Activated naive CD4-positive, alpha-beta T cell treated with anti-CD3 and anti-CD28 coated beads for 36 hours (primary cell): Measurements from ENCODE around the gene DLEC1. TPM values are rescaled to one million over a fixed set of nuclear protein-coding genes. Genes with fewer than 3 reads are reported as not detected.

Source experiments
- CTCF ChIA-PET: fragments of 350-600 bp; sonication (Branson Sonifier 250); formaldehyde crosslinking; loops from one replicate; lab custom pipeline; 2021; ENCODE audit warnings: antibody characterized with exemption; lab: Charles Lee
- DNase-seq: peaks from one replicate; pipeline ENCODE4 v3.0.0-alpha.2; 2020
- H3K27ac Mint-ChIP-seq: one replicate; pipeline ENCODE4 v1.8.0; 2021; ENCODE audit warnings: mild to moderate bottlenecking, mixed read lengths
- H3K27me3 Mint-ChIP-seq: one replicate; pipeline ENCODE4 v1.8.0; 2021; ENCODE audit warnings: low read depth, mixed read lengths
- H3K36me3 Mint-ChIP-seq: one replicate; pipeline ENCODE4 v1.8.0; 2021; ENCODE audit warnings: low read depth, mixed read lengths
- H3K4me1 Mint-ChIP-seq: one replicate; pipeline ENCODE4 v1.8.0; 2021; ENCODE audit warnings: low read depth, mixed read lengths
- H3K4me3 Mint-ChIP-seq: one replicate; pipeline ENCODE4 v1.8.0; 2021; ENCODE audit warnings: mild to moderate bottlenecking, moderate library complexity, mixed read lengths
- H3K9me3 Mint-ChIP-seq: one replicate; pipeline ENCODE4 v1.8.0; 2021; ENCODE audit warnings: mixed read lengths
- intact Hi-C: fragments of 100-400 bp; cut with micrococcal nuclease; formaldehyde crosslinking; loops from one replicate; pipeline ENCODE4 v1.15.1; 2023
- total RNA-seq, 2 experiments: library from RNA; stranded (reverse); gene quantifications; one replicate each; pipeline ENCODE4 v1.2.3, GENCODE V29; 2021

The DLEC1 gene
- total RNA-seq, 2 experiments from 2014 or later = 0.17 to 0.19 TPM

DNA sequence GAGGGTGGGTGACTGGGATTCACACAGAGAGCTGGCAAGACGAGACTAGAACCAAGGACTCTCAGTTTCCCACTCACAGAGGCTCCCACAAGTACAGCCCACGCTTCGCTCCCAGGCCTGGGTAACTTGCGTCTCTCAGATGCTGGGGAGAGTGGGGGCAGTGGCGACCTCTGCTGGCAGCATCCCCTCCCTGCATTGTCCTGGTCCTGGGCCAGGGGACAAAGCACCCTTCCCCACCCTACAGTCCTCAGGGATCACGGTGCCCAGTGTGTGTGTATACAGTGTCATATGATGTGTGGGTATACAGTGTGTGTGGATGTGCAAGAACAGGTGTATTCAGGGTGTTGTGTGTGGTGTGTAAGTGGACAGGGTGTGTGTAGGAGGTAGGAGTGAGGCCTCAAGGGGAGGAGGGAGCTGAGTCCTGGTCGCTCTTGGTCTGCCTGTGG, 35.6 kb upstream of the DLEC1 start:
- H3K4me3 Mint-ChIP-seq = no peak overlapping the region
- CTCF ChIA-PET = interaction anchor here (0.8 to 4.0 kb wide), 7 partner anchors 9 to 150 kb away, joined by 3 to 35 read pairs (median 4); no protein-coding TSS in a partner anchor
- H3K27ac Mint-ChIP-seq = peak overlapping the region; percentile 70
- no peaks in the 10 kb centered on the region for H3K27me3 Mint-ChIP-seq
- peaks cover 15% of the 10 kb centered on the region for H3K4me1 Mint-ChIP-seq
- intact Hi-C loops = loop anchor here (1.0 kb wide), 1 partner anchor 29 kb away; no protein-coding TSS in a partner anchor
- peak; percentile 76 for DNase-seq
- no peaks in the 10 kb centered on the region for H3K9me3 Mint-ChIP-seq
- peaks cover 18% of the 10 kb centered on the region for H3K36me3 Mint-ChIP-seq

DNA sequence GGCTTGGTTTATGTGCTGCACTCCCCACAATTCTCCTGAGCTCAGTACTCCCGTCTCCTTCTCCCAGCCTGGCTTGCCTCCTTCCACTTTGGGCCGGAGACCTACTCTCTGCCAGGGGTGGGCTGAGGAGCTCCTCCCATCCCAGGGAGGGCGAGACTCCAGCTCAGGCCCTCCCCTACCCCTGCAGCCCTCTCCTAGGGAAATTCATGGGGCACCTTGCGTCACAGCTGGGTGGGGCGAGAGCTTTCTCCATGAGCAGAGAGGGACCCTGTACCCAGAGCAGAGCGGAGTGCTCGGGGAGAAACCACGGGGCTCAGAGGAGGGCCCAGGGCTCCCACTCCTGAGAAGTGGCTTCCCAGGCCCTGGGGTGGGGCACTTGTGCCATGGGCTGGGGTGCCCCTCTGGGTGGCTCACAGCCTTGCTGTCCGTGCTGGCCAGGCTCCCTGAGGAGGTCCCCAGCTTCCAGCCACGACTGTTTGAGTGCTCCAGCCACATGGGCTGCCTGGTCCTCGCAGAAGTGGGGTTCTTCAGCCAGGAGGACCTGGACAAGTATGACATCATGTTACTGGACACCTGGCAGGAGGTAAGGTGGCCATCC, 35.1 kb upstream of the DLEC1 start:
- H3K4me1 Mint-ChIP-seq = peaks cover 14% of the 10 kb centered on the region
- no peaks in the 10 kb centered on the region for H3K9me3 Mint-ChIP-seq
- H3K27ac Mint-ChIP-seq = no peak overlapping the region
- H3K36me3 Mint-ChIP-seq = peaks cover 18% of the 10 kb centered on the region
- no peak overlapping the region for H3K4me3 Mint-ChIP-seq
- intact Hi-C loops = loop anchor here (1.0 kb wide), 2 partner anchors 30 to 36 kb away; no protein-coding TSS in a partner anchor
- no peaks in the 10 kb centered on the region for H3K27me3 Mint-ChIP-seq
- CTCF ChIA-PET = interaction anchor here (0.6 to 4.0 kb wide), 8 partner anchors 9 to 150 kb away, joined by 3 to 35 read pairs (median 4); no protein-coding TSS in a partner anchor
- DNase-seq = no peak

DNA sequence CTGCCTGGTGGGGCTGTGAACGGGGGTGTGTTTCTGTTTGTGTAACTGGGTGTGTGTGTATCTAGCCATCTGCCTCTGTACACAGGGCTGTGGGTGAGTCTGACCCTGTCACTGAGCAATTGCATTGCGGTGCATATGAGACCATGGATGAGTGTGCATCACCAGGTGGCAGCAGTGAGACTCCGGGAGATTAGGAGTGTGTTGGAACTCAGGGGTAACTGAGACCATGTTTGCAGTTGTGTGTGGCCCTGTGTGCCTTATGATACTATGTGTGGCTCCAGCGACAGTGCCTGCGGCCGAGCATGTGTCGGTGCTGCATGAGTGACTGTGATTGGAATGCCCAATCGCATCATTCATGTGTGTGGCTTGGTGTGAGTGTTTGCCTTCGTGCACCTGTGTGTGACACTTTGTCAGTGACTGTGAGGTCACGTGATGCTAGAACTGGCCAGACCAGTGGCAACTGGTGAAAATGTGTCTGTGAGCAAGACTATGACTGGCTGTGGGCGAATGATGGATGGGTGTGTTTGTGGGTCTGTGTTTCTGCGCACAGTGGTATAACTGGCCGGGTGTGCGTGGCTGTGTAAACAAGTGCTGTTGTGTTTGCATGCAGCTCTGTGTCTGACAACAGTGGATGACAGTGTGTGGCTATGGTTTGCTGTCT, 34.5 kb upstream of the DLEC1 start:
- Mint-ChIP-seq H3K4me1 (peaks cover 11% of the 10 kb centered on the region), H3K9me3 (no peaks in the 10 kb centered on the region), H3K27me3 (no peaks in the 10 kb centered on the region), H3K36me3 (peaks cover 12% of the 10 kb centered on the region), H3K4me3 (no peak overlapping the region), H3K27ac (peak overlapping the region; percentile 63)
- peak; percentile 74 for DNase-seq
- CTCF ChIA-PET = interaction anchor here (0.6 to 4.0 kb wide), 9 partner anchors 8 to 478 kb away, joined by 3 to 35 read pairs (median 4); no protein-coding TSS in a partner anchor
- intact Hi-C loops = loop anchor here (1.0 kb wide), 1 partner anchor 36 kb away; no protein-coding TSS in a partner anchor

DNA sequence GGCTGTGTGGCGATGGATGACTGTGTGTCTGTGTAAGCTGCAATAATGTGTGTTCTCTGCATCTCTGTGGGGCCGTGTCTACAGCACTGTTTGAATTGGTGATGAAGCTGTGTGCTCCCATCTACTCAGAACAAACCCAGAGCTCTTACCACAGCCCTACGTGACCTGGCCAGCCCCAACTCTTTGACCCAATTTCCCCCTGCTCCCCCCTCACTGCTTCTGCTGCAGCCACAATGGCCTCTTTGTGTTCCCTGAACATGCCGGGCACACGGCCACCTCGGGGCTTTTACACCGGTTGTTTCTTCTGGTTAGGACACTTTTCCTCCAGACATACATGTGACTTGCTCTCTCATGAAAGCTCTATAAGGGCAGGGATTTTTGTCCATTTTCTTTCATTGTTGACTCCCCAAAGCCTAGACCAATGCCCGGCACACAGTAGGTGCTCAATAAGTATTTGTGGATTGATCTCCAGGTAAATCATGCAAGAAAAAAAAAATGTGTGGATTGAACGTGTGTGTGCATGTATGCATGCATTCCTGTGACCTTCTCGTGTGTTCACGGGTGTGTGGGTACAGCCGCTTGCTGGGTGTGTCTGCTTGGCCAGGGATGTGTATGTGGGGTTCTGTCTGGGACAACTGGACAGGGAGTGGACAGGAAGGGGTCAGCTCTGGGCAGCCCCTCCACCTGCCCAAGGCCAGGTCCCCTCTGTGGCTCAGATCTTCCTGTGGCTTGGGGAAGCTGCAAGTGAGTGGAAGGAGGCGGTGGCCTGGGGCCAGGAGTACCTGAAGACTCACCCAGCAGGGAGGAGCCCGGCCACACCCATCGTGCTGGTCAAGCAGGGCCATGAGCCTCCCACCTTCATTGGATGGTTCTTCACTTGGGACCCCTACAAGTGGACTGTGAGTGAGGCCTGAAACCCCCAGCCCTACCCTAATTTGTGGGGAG, 33.7 kb upstream of the DLEC1 start:
- Mint-ChIP-seq H3K36me3 (peaks cover 7% of the 10 kb centered on the region), H3K4me3 (no peak overlapping the region), H3K4me1 (peaks cover 11% of the 10 kb centered on the region), H3K27me3 (no peaks in the 10 kb centered on the region), H3K9me3 (no peaks in the 10 kb centered on the region), H3K27ac (no peak overlapping the region)
- intact Hi-C loops = no loop called here
- DNase-seq = no peak
- CTCF ChIA-PET = interaction anchor here (0.7 to 2.8 kb wide), 4 partner anchors 8 to 478 kb away, joined by 3 to 23 read pairs (median 5); no protein-coding TSS in a partner anchor

DNA sequence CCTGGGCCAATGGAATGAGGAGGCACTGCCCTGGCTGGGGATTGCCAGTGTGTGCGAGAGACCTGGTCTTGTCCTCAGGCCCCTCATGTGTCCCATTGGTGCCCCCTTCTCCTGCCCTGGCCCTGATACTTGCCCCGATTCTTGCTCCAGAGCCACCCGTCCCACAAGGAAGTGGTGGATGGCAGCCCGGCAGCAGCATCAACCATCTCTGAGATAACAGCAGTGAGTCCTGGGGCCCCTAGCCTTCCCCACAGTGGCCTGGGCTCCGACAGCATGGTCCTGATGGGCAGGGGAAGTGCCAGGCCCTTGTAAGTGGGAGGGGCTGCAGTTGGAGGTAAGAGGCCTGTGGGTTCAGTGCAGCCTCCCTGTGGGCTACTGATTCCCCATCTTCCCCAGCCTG, 33.0 kb upstream of the DLEC1 start:
- Mint-ChIP-seq H3K9me3 (no peaks in the 10 kb centered on the region), H3K27ac (no peak overlapping the region), H3K4me3 (no peak overlapping the region), H3K36me3 (peaks cover 7% of the 10 kb centered on the region), H3K27me3 (no peaks in the 10 kb centered on the region), H3K4me1 (peaks cover 11% of the 10 kb centered on the region)
- intact Hi-C loops = no loop called here
- CTCF ChIA-PET = interaction anchor here (1.5 kb wide), 1 partner anchor 32 kb away, joined by 7 read pairs; no protein-coding TSS in a partner anchor
- no peak for DNase-seq

DNA sequence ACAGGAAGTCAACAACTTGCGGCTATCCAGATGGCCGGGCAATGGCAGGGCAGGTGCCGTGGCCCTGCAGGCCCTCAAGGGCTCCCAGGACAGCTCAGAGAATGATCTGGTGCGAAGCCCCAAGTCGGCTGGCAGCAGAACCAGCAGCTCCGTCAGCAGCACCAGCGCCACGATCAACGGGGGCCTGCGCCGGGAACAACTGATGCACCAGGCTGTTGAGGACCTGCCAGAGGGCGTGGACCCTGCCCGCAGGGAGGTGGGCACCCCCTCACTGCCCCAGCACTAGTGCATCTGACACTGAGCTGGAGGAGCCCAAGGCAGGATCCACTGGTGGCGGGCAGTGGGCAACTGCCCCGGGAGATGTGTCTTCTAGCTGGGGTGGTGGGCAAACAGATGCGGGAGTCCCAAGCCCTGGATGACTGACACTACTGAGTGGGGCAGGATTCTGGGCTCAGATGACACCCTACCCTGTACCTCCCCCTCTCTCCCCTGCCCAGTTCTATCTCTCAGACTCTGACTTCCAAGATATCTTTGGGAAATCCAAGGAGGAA, 32.5 kb upstream of the DLEC1 start:
- intact Hi-C loops = no loop called here
- H3K9me3 Mint-ChIP-seq = no peaks in the 10 kb centered on the region
- CTCF ChIA-PET = no interaction called here
- peaks cover 7% of the 10 kb centered on the region for H3K36me3 Mint-ChIP-seq
- H3K4me1 Mint-ChIP-seq = peaks cover 11% of the 10 kb centered on the region
- no peak overlapping the region for H3K4me3 Mint-ChIP-seq
- DNase-seq = no peak
- no peaks in the 10 kb centered on the region for H3K27me3 Mint-ChIP-seq
- H3K27ac Mint-ChIP-seq = no peak overlapping the region

DNA sequence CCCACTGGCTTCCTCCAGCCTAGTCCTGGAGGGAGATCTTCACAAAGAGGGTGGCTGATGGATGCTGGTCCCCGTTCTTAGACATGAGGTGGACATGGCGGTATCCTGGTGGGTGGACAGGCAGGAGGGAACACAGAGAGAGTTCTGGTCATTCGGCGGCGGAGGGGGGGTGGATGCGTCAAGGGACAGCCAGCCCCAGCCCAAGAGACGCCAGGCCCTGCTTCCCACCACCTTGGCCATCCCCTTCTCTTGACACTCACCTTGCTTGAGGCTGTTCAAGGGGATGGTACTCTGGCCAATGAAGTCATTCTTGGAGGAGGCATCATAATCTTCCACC, 31.3 kb upstream of the DLEC1 start:
- H3K27me3 Mint-ChIP-seq = no peaks in the 10 kb centered on the region
- no peaks in the 10 kb centered on the region for H3K9me3 Mint-ChIP-seq
- CTCF ChIA-PET = no interaction called here
- H3K27ac Mint-ChIP-seq = no peak overlapping the region
- no peak for DNase-seq
- peaks cover 11% of the 10 kb centered on the region for H3K4me1 Mint-ChIP-seq
- peaks cover 4% of the 10 kb centered on the region for H3K36me3 Mint-ChIP-seq
- no peak overlapping the region for H3K4me3 Mint-ChIP-seq
- intact Hi-C loops = no loop called here

DNA sequence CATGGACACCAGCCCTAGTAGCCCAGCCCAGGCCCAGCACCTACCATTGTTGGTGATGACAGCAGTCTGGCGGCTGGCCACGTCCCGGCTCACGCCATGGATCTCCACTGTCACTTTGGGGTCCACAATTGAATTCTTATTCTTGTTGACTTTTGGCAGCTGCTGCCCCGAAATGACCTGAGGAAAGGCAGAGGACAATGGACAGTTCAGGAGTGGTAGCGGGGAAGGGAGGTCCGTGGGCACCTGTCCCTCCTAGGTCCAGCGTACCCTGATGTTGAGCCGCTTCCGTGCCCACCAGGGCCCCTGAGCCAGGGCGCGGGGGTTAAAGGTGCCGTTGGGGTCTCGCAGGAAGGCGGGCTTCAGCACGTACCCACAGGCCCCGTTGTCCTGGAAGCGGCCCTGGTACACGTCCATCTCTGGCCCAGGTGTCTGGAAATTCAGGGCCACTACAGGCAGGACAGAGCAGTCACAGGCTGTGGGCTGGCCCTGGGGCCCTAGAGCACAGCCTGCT, 30.8 kb upstream of the DLEC1 start:
- CTCF ChIA-PET = interaction anchor here (1.2 kb wide), 1 partner anchor 12 kb away, joined by 3 read pairs; no protein-coding TSS in a partner anchor
- intact Hi-C loops = no loop called here
- H3K4me3 Mint-ChIP-seq = no peak overlapping the region

DNA sequence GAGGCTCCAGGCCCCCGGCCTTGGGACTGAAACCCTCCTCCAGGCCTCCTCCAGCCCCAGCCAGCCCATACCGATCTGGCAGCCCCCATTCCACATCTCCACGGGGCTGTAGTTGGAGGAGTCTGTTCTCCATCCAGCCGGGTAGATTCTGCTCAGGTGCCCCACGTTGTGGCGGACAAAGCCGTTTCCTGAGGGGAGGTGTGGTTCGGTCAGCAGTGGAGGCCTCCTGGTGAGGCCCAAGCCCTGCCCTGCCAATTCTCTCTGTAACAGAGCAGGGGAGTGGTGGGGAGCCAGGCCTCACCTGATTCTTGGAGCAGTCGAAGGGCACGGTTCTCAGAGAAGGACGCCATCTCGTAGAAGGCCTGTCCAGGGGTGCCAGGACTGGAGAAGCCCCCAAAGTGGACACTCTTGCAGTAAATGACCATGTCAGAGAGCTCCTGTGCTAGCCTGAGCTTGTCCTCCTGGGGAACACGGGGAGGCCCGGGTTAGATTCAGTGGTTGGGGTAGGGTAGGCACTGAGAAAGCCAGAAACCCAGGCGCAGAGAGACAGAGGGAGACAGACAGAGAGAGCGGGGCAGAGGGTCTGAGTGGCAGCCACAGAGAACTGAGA, 29.9 kb upstream of the DLEC1 start:
- DNase-seq = no peak
- intact Hi-C loops = no loop called here
- no peaks in the 10 kb centered on the region for H3K9me3 Mint-ChIP-seq
- no peak overlapping the region for H3K4me3 Mint-ChIP-seq
- H3K36me3 Mint-ChIP-seq = peaks cover 2% of the 10 kb centered on the region
- peak overlapping the region; percentile 24 for H3K27ac Mint-ChIP-seq
- peaks cover 5% of the 10 kb centered on the region for H3K4me1 Mint-ChIP-seq
- H3K27me3 Mint-ChIP-seq = no peaks in the 10 kb centered on the region
- CTCF ChIA-PET = interaction anchor here (1.0 to 1.2 kb wide), 2 partner anchors 11 to 27 kb away, joined by 3 read pairs; no protein-coding TSS in a partner anchor

More for the DNA sequence above, 30.8 kb upstream of the DLEC1 start:
- H3K36me3 Mint-ChIP-seq = peaks cover 2% of the 10 kb centered on the region
- DNase-seq = no peak
- H3K27me3 Mint-ChIP-seq = no peaks in the 10 kb centered on the region
- peaks cover 7% of the 10 kb centered on the region for H3K4me1 Mint-ChIP-seq
- no peaks in the 10 kb centered on the region for H3K9me3 Mint-ChIP-seq
- H3K27ac Mint-ChIP-seq = no peak overlapping the region

DNA sequence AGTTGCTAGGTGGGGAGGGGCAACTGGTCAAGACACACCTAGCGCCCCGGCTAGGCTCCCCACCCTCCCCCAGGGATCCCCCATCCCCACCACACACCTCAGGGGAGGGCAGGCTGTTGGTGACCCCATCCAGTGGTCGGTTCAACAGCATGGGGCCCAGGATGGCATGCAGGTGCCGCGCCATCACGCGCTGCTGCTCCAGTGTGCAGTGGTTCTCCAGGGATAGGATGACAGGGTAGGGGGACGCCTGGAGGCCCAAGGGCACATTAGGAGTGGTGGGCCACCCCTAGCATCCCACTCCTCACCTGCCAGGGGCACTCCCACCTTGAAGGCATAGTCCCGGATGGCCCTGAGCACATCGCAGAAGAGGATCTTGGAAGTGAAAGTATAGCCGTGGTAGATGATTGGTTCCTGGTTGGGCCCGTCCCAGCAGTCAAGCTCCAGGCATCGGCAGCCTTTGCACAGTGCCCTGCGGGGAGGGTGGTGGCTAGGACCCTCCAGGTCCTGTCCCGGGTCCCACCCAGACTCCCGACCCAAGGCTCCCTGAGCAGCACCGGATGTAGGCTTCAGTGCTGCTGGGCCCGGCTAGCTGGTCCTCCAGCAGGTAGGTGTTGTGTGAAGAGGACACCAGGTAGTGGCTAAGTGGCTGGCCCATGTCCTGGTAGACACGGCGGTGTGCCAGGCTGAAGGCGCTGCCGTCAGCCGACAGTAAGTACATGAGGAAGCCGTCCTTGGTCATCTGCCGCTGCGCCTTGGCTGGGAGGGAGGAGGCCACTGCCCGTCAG, 29.0 kb upstream of the DLEC1 start:
- no peaks in the 10 kb centered on the region for H3K4me1 Mint-ChIP-seq
- intact Hi-C loops = no loop called here
- H3K27me3 Mint-ChIP-seq = no peaks in the 10 kb centered on the region
- CTCF ChIA-PET = interaction anchor here (1.0 kb wide), 1 partner anchor 28 kb away, joined by 3 read pairs; no protein-coding TSS in a partner anchor
- no peak overlapping the region for H3K4me3 Mint-ChIP-seq
- DNase-seq = no peak
- no peak overlapping the region for H3K27ac Mint-ChIP-seq
- H3K36me3 Mint-ChIP-seq = peaks cover 1% of the 10 kb centered on the region
- no peaks in the 10 kb centered on the region for H3K9me3 Mint-ChIP-seq

DNA sequence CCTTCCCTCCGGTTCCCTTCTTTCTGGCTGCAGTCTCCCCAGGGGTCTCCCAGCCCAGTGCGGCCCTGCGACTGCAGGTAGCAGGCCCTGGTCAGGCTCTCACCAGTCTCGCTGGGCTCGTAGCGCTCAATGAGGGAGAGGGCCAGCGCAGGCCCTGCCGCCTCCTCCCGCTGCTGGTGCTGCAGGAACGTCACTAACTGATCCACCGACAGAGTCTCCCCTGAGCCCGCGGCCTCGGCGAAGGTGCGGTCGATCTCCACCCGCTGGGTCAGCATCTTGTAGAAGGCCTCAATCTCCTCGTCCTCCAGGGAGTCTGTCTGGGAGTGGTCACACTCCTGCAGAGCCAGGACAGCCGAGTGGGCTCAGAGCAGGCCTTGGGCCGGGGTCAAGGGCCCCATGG, 27.9 kb upstream of the DLEC1 start:
- DNase-seq = no peak
- CTCF ChIA-PET = no interaction called here
- no peaks in the 10 kb centered on the region for H3K9me3 Mint-ChIP-seq
- intact Hi-C loops = no loop called here
- H3K4me3 Mint-ChIP-seq = no peak overlapping the region
- no peak overlapping the region for H3K27ac Mint-ChIP-seq
- H3K36me3 Mint-ChIP-seq = peaks cover 6% of the 10 kb centered on the region
- H3K27me3 Mint-ChIP-seq = no peaks in the 10 kb centered on the region
- H3K4me1 Mint-ChIP-seq = no peaks in the 10 kb centered on the region
